BLaER1 (cell line): Measurements from ENCODE around the gene ADCYAP1R1.

ENCODE experiments used
- H3K27ac ChIP-seq: shearing (Covaris generic); formaldehyde crosslinking; 2 replicates; pipeline ENCODE4 v1.8.1; 2022
- H3K27me3 ChIP-seq: shearing (Covaris generic); formaldehyde crosslinking; 2 replicates; pipeline ENCODE4 v1.8.1; 2022
- H3K36me3 ChIP-seq: shearing (Covaris generic); formaldehyde crosslinking; 2 replicates; pipeline ENCODE4 v1.8.1; 2022
- H3K4me1 ChIP-seq: shearing (Covaris generic); formaldehyde crosslinking; 2 replicates; pipeline ENCODE4 v1.8.1; 2022
- H3K4me2 ChIP-seq: shearing (Covaris generic); formaldehyde crosslinking; 2 replicates; pipeline ENCODE4 v1.8.1; 2022
- H3K4me3 ChIP-seq: shearing (Covaris generic); formaldehyde crosslinking; 2 replicates; pipeline ENCODE4 v1.8.1; 2022
- H3K9ac ChIP-seq: shearing (Covaris generic); formaldehyde crosslinking; 2 replicates; pipeline ENCODE4 v1.8.1; 2022
- H3K9me3 ChIP-seq: shearing (Covaris generic); formaldehyde crosslinking; 2 replicates; pipeline ENCODE4 v1.8.1; 2022
- H4K20me1 ChIP-seq: shearing (Covaris generic); formaldehyde crosslinking; 2 replicates; pipeline ENCODE4 v1.8.1; 2022
- Cebpa-rat ChIP-seq: shearing (Covaris generic); IDR thresholded peaks from 2 replicates; pipeline ENCODE4 v1.8.1; 2022

ADCYAP1R1 gene

DNA sequence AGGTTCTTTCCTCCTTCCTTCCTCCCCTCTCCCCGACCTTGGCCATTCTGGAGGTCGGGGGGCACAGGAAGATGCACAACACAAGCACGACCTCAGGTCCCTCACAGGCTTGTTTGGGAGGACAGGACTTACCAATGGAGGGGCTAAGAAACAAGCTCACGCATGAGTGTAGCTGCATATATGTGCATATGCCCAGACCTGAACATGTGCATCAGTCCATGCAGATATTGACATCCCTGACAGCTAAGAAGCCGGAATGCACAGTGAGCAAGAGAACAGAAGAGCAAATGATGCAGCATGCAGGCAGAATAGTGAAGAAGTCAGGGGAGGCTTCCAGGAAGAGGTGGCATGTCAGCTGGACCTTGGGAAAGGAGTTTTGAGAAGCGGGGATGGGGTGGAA lies 28.7 kb downstream of the ADCYAP1R1 start:
- Histone ChIP-seq H3K36me3 (no peaks in the 10 kb centered on the region), H3K9ac (no peak overlapping the region), H3K27me3 (no peaks in the 10 kb centered on the region), H3K4me3 (no peak overlapping the region), H4K20me1 (no peaks in the 10 kb centered on the region), H3K27ac (no peak overlapping the region), H3K4me1 (peaks cover 14% of the 10 kb centered on the region), H3K9me3 (no peaks in the 10 kb centered on the region), H3K4me2 (no peak overlapping the region)
- TF ChIP-seq Cebpa-rat, result no peak

DNA sequence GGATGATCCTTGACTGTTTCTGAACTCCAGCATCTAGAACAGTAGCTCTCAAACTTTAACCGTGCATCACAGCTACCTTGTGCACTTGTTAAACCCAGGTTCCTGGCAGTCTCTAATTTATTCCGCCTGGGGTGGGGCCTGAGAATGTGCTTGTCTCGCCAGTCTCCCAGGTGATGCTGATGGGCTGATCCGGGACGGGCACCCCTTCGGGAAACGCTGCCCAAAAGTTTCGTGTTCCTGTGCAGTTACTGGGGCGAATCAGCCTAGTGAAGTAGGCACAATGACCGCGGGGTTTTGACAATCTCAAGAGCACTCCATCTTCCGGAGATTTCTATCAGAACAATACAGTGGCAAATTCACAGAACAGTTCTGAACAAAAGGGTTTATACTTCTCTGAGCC lies 29.9 kb downstream of the ADCYAP1R1 start:
- Histone ChIP-seq H3K27me3 (no peaks in the 10 kb centered on the region), H4K20me1 (no peaks in the 10 kb centered on the region), H3K27ac (no peak overlapping the region; the same call in 1 of the 2 replicates), H3K36me3 (no peaks in the 10 kb centered on the region), H3K4me1 (peaks cover 14% of the 10 kb centered on the region), H3K4me3 (no peak overlapping the region), H3K9ac (peak overlapping the region; percentile 9; the same call in 1 of the 2 replicates), H3K9me3 (no peaks in the 10 kb centered on the region), H3K4me2 (peak overlapping the region; percentile 57)
- TF ChIP-seq Cebpa-rat, result no peak

DNA sequence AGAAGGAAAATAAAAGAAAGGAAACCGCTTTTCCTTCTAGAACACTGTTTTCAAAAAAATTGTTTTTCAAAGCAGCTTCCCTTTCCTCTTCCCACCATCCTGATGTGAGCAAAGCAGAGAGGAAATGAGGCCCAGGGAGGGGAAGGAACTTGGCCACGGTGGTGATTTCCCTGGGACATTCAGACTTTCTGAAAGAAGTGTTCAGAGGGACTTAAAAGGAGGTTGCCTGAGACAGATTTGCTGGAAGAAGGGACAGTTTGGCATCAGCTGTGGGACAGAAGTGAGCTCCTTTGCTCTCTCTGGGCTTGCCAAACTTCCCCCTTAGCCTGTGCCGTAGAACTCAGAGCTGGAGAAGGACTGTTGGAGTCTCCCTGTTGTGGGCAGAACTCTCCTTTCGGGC lies 30.3 kb downstream of the ADCYAP1R1 start:
- H4K20me1 ChIP-seq, result no peaks in the 10 kb centered on the region
- H3K9me3 ChIP-seq, result no peaks in the 10 kb centered on the region
- H3K27me3 ChIP-seq, result no peaks in the 10 kb centered on the region
- peaks cover 14% of the 10 kb centered on the region for H3K4me1 ChIP-seq
- no peak overlapping the region for H3K4me3 ChIP-seq
- H3K27ac ChIP-seq, result peak overlapping the region; percentile 18; the same call in 1 of the 2 replicates
- H3K4me2 ChIP-seq, result peak overlapping the region; percentile 57
- H3K36me3 ChIP-seq, result no peaks in the 10 kb centered on the region
- peak overlapping the region; percentile 9; the same call in 1 of the 2 replicates for H3K9ac ChIP-seq
- TF ChIP-seq Cebpa-rat, result no peak

DNA sequence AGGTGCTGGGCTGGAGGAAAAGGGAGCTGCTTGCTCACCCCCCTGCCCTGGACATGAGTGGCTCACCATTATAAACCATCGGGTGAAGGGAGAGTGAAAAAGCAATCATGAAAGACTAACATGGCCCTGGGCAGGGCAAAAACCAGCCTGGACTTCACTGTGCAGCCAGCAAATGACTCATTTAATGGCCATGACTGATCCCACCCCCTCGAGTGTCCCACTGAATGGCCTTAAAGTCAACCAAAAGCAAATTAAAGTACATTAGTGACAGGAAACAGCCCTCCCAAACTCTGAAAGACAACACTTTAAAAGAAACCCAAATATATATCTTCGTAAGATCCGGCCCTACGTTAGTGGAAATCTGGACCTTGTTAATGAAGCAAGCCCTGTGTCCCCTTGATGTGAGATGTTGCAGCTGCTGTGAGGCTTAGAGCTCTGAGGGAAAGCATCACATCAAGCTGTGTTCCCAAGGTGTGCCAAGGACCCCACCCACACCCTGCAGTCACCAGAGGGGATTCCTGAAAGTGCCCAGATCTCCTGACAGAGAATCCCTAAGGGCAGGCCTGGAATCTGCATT lies 31.2 kb downstream of the ADCYAP1R1 start:
- Histone ChIP-seq H3K27me3 (no peaks in the 10 kb centered on the region), H3K4me1 (peaks cover 14% of the 10 kb centered on the region), H3K36me3 (no peaks in the 10 kb centered on the region), H3K4me2 (no peak overlapping the region), H3K4me3 (no peak overlapping the region), H3K27ac (no peak overlapping the region), H4K20me1 (no peaks in the 10 kb centered on the region), H3K9ac (no peak overlapping the region), H3K9me3 (no peaks in the 10 kb centered on the region)
- TF ChIP-seq Cebpa-rat, result no peak

DNA sequence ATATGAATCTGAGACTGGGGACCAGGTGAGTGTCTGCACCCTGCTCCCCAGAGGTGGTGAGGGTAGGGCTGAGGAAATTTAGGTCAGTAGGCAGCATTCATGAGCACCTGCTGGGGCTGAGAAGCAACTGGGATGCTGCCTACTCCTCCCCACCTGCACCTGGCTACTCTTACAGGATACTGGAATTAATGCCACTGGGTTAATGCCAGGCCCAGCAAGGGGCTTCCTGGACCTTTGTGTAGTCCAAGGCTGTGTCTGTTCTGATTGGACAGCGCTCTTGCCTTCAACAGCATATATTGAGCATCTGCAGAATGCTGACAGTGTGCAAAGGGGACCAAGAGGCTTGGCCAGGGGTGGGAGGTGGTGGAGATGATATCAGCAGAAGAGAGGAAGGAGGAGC lies 32.1 kb downstream of the ADCYAP1R1 start:
- Histone ChIP-seq H3K4me3 (no peak overlapping the region), H3K4me1 (peaks cover 14% of the 10 kb centered on the region), H4K20me1 (no peaks in the 10 kb centered on the region), H3K9ac (no peak overlapping the region), H3K4me2 (no peak overlapping the region), H3K27me3 (no peaks in the 10 kb centered on the region), H3K36me3 (no peaks in the 10 kb centered on the region), H3K9me3 (no peaks in the 10 kb centered on the region), H3K27ac (no peak overlapping the region)
- no peak for TF ChIP-seq Cebpa-rat

DNA sequence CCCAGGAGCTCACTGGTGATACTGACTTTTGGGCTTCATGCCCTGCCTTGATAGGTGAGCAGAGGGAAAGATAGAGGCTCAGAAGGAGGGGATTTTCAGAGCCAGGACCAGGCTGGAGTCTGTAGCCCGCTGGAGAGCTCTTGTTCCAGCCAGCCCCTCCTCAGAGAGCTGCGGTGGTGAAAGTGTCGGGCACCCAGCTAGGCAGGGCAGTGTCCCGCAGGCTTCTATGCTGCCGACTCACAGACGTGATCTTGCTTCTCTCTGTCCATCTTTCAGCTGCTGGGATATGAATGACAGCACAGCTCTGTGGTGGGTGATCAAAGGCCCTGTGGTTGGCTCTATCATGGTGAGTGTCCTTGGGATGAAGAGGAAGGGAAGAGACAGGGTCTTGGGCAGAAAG lies 35.2 kb downstream of the ADCYAP1R1 start:
- H3K4me2 ChIP-seq, result no peak overlapping the region
- H3K27me3 ChIP-seq, result no peaks in the 10 kb centered on the region
- H3K4me1 ChIP-seq, result peaks cover 6% of the 10 kb centered on the region
- TF ChIP-seq Cebpa-rat, result no peak
- no peak overlapping the region for H3K27ac ChIP-seq
- no peaks in the 10 kb centered on the region for H4K20me1 ChIP-seq
- H3K4me3 ChIP-seq, result no peak overlapping the region
- no peak overlapping the region for H3K9ac ChIP-seq
- H3K36me3 ChIP-seq, result no peaks in the 10 kb centered on the region
- no peaks in the 10 kb centered on the region for H3K9me3 ChIP-seq

DNA sequence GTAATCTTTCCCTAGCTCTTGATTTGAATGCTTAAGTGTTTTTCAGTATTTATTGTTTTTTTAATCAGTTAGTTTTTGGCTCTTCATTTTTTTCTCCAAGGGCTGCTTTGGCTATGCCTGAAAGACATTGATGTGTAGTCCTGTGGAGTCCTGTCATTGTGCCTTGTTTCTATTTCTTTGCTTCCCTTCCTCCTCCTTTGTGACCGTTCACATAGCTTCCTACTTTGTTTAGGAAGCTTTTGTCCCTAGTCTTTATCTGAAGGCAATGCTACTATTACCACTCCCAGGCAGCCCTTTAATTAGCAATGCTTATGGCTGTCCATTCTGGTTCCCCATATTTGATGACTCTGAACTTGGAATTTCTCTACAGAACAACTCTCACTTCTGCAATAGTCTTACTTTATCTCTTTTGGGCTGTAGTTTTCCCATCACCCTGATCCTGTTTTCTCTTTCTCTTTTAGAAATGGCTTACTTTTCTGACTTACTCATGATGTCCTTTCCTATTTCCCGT lies 39.9 kb downstream of the ADCYAP1R1 start:
- Histone ChIP-seq H3K9ac (no peak overlapping the region), H3K4me3 (no peak overlapping the region), H3K4me1 (no peaks in the 10 kb centered on the region), H3K27ac (no peak overlapping the region), H3K9me3 (no peaks in the 10 kb centered on the region), H3K27me3 (no peaks in the 10 kb centered on the region), H4K20me1 (no peaks in the 10 kb centered on the region), H3K36me3 (no peaks in the 10 kb centered on the region), H3K4me2 (no peak overlapping the region)
- no peak for TF ChIP-seq Cebpa-rat

DNA sequence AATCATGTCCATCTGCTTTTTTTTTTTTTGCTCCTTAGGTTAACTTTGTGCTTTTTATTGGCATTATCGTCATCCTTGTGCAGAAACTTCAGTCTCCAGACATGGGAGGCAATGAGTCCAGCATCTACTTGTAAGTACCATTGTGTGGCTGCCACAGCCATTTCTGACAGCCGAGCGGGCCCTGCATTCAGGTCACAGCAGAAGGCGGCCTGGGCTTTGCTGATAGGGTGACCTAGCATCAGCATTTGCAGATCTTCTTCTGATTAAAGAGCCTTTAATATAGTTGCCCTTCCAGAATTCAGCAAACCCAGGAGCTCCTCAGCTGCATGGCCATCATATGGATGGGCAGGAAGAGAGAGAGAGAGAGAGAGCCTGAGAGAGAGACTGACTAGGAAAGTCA lies 40.5 kb downstream of the ADCYAP1R1 start:
- Histone ChIP-seq H3K4me2 (no peak overlapping the region), H3K9ac (no peak overlapping the region), H3K4me1 (no peaks in the 10 kb centered on the region), H3K9me3 (no peaks in the 10 kb centered on the region), H3K4me3 (no peak overlapping the region), H3K27ac (no peak overlapping the region), H4K20me1 (no peaks in the 10 kb centered on the region), H3K36me3 (no peaks in the 10 kb centered on the region), H3K27me3 (no peaks in the 10 kb centered on the region)
- no peak for TF ChIP-seq Cebpa-rat

DNA sequence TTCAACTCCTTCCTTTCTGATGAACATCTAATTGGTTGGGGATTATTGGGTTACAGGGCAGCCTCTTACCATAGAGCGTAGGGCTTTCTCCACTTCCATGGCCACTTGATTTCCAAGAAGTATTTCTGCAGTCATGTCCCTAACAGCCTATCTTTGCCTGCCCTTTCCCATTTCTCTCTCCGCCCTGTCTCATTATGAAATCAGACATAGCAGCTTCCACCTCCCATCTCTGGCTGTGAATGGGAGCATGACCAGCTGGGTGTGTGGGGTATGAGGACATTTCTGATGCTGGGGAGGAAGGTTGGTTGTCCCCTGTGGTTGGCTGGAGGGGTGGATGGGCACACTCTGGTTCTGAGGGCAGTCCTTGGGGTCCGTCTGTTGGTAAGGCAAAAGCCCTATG lies 41.2 kb downstream of the ADCYAP1R1 start:
- Histone ChIP-seq H4K20me1 (no peaks in the 10 kb centered on the region), H3K4me2 (no peak overlapping the region), H3K4me3 (no peak overlapping the region), H3K9me3 (no peaks in the 10 kb centered on the region), H3K4me1 (no peaks in the 10 kb centered on the region), H3K27ac (no peak overlapping the region), H3K36me3 (no peaks in the 10 kb centered on the region), H3K9ac (no peak overlapping the region), H3K27me3 (no peaks in the 10 kb centered on the region)
- TF ChIP-seq Cebpa-rat, result no peak

DNA sequence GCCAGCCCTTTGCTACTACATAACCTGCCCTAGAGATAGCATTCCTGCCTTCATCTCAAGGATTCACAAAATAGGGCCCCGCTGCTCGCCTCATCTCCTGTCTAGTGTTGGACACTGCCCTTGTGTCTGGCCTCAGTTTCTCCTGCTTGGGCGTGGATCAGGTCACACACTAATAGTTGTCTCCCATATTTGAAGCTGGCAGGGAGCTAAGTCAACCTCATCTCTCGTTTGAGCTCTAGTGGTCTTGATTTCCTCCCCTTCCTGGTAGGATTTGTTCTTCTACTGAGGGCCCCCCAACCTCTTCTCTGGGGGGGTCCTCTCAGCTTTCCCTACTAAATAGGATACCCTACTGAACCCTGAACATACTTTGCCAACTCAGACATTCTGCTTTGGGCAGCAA lies 42.2 kb downstream of the ADCYAP1R1 start:
- no peak overlapping the region for H3K4me3 ChIP-seq
- no peaks in the 10 kb centered on the region for H3K4me1 ChIP-seq
- no peaks in the 10 kb centered on the region for H3K27me3 ChIP-seq
- no peak overlapping the region for H3K27ac ChIP-seq
- TF ChIP-seq Cebpa-rat, result no peak
- H3K9ac ChIP-seq, result no peak overlapping the region
- no peaks in the 10 kb centered on the region for H3K9me3 ChIP-seq
- no peak overlapping the region for H3K4me2 ChIP-seq
- H4K20me1 ChIP-seq, result no peaks in the 10 kb centered on the region
- H3K36me3 ChIP-seq, result no peaks in the 10 kb centered on the region
